K562 (cell line): Measurements from ENCODE around the gene CSNK1G1. TPM values are rescaled to one million over a fixed set of nuclear protein-coding genes. Genes with fewer than 3 reads are reported as not detected.

Experiments
- ATAC-seq: fragments of 200-7000 bp; cut with Tn5 transposase; 3 replicates; pipeline ENCODE4 v1.9.1; 2020; ENCODE audit warnings: moderate library complexity
- BruUV-seq: library from RNA; stranded (reverse); fragments of 400-500 nt; replicated peaks from 2 replicates; lab custom pipeline; 2021; lab: Mats Ljungman, UMichigan
- CTCF ChIA-PET: fragments of 300-600 bp; formaldehyde crosslinking; extraction: SDS; loops from one replicate; lab custom pipeline; 2021; ENCODE audit warnings: low intra/inter-chr PET ratio; lab: Yijun Ruan, JAX
- POLR2A ChIA-PET: fragments of 300-600, 350-650 bp; sonication (Branson Sonifier 250); formaldehyde crosslinking; extraction: SDS; loops from one replicate; lab custom pipeline; 2021; ENCODE audit warnings: antibody characterized with exemption, inconsistent platforms; lab: Yijun Ruan, JAX
- DNase-seq, 4 experiments: peaks; one replicate each; pipeline versions ENCODE4 v3.0.0 to v3.0.0-alpha.2; 2011 to 2018; ENCODE audit warnings: low spot score in 3 of 4, mixed read lengths in 3 of 4; ENCODE audit errors: extremely low read depth in 1 of 4
- FAIRE-seq: peaks from 2 replicates; lab custom pipeline; 2011; peaks lifted over from hg19 to GRCh38; lab: Jason Lieb, UNC
- H2AFZ ChIP-seq: 2 replicates; pipeline ENCODE4 v1.6.0; 2011; ENCODE audit warnings: low read depth, low read length, control low read depth, inconsistent platforms
- H3K27ac ChIP-seq: fragments of 200-600 bp; 3 replicates; pipeline ENCODE4 v1.8.0; 2011; ENCODE audit warnings: low read depth, mild to moderate bottlenecking, control low read depth, inconsistent platforms, low read length, moderate library complexity, mixed read lengths; ENCODE audit errors: extremely low read depth
- H3K27me3 ChIP-seq, 2 experiments: fragments of 300-600 bp in 1 of 2; 2 replicates in 1 of 2; 3 replicates in 1 of 2; pipeline versions ENCODE4 v1.6.0 to v1.8.0; 2011; ENCODE audit warnings: inconsistent platforms in 2 of 2, low read length in 2 of 2, mild to moderate bottlenecking in 1 of 2, mixed read lengths in 1 of 2, moderate library complexity in 1 of 2; ENCODE audit not compliant: control insufficient read depth in 2 of 2, insufficient read depth in 2 of 2
- H3K36me3 ChIP-seq: fragments of 300-600 bp; 3 replicates; pipeline ENCODE4 v1.8.0; 2011; ENCODE audit warnings: mild to moderate bottlenecking, low read length, inconsistent platforms; ENCODE audit not compliant: control insufficient read depth, insufficient read depth
- H3K4me1 ChIP-seq, 2 experiments: fragments of 200-600 bp in 1 of 2; replicated peaks in 1 of 2; 2 replicates in 1 of 2; 3 replicates in 1 of 2; pipeline versions ENCODE4 v1.5.1 to v1.8.0; 2011; ENCODE audit warnings: inconsistent platforms in 2 of 2, low read length in 2 of 2, mild to moderate bottlenecking in 1 of 2, mixed read lengths in 1 of 2, moderate library complexity in 1 of 2; ENCODE audit not compliant: control insufficient read depth in 2 of 2, insufficient read depth in 2 of 2
- H3K4me2 ChIP-seq: 2 replicates; pipeline ENCODE4 v1.6.1; 2011; ENCODE audit warnings: low read length, control low read depth, inconsistent platforms, mixed read lengths; ENCODE audit not compliant: insufficient read depth
- H3K4me3 ChIP-seq: fragments of 200-600 bp; sonication (generic), shearing (Covaris generic); 2 replicates; pipeline ENCODE4 v1.5.1; 2016; ENCODE audit warnings: control low read depth, inconsistent platforms
- H3K79me2 ChIP-seq: fragments of 200-600 bp; 3 replicates; pipeline ENCODE4 v1.8.0; 2011; ENCODE audit warnings: low read length, inconsistent platforms; ENCODE audit not compliant: control insufficient read depth, insufficient read depth
- H3K9ac ChIP-seq, 2 experiments: 2 replicates each; pipeline versions ENCODE4 v1.6.0 to v1.6.1; 2011; ENCODE audit warnings: low read depth in 2 of 2, low read length in 2 of 2, control low read depth in 1 of 2, inconsistent platforms in 1 of 2, mild to moderate bottlenecking in 1 of 2, mixed read lengths in 1 of 2; ENCODE audit not compliant: insufficient read depth in 1 of 2
- H3K9me1 ChIP-seq: one replicate; pipeline ENCODE4 v1.6.0; 2011; ENCODE audit warnings: inconsistent platforms, mild to moderate bottlenecking, low read length, moderate library complexity; ENCODE audit not compliant: control insufficient read depth, insufficient read depth
- H3K9me3 ChIP-seq: replicated peaks from 2 replicates; pipeline ENCODE4 v1.5.1; 2011; ENCODE audit warnings: low read depth, low read length, inconsistent platforms; ENCODE audit not compliant: control insufficient read depth, insufficient read depth
- H4K20me1 ChIP-seq: replicated peaks from 2 replicates; pipeline ENCODE4 v1.6.1; 2011; ENCODE audit warnings: low read length, inconsistent platforms, mixed read lengths; ENCODE audit not compliant: control insufficient read depth, insufficient read depth
- FOXO4 ChIP-seq: fragments of 450-650 bp; formaldehyde crosslinking; IDR thresholded peaks from 2 replicates; pipeline ENCODE4 v1.4.0; 2020; ENCODE audit warnings: mild to moderate bottlenecking, moderate library complexity
- FUS ChIP-seq: fragments of 200-400 bp; formaldehyde crosslinking; optimal IDR thresholded peaks from 2 replicates; pipeline ENCODE3; 2017; ENCODE audit warnings: low read depth, low read length
- GABPA ChIP-seq: fragments of 200-800 bp; sonication (Bioruptor generic); conservative IDR thresholded peaks from 2 replicates; pipeline ENCODE4 v1.6.1; 2016; ENCODE audit warnings: low read depth, missing genetic modification characterization, missing compliant biosample characterization
- REST ChIP-seq, 2 experiments: fragments of 450-650 bp; formaldehyde crosslinking in 1 of 2; IDR thresholded peaks; 2 replicates each; pipeline versions ENCODE4 v1.4.0 to v1.6.1; 2014 to 2020; ENCODE audit warnings: mild to moderate bottlenecking in 2 of 2, borderline replicate concordance in 1 of 2, low read depth in 1 of 2
- SAP30 ChIP-seq: fragments of 200-600 bp; sonication (generic); IDR thresholded peaks from 2 replicates; pipeline ENCODE4 v1.6.1; 2012; ENCODE audit warnings: borderline replicate concordance, low read depth, mild to moderate bottlenecking, moderate library complexity, low read length, control low read depth, inconsistent platforms; ENCODE audit not compliant: insufficient read depth, poor library complexity, severe bottlenecking
- SMARCA4 ChIP-seq: fragments of 450-650 bp; IDR thresholded peaks from 2 replicates; pipeline ENCODE4 v1.6.1; 2016
- SMARCE1 ChIP-seq: fragments of 450-650 bp; IDR thresholded peaks from 2 replicates; pipeline ENCODE4 v1.7.1; 2016; ENCODE audit warnings: mild to moderate bottlenecking
- ZFX ChIP-seq: sonication (generic); formaldehyde crosslinking; IDR thresholded peaks from 2 replicates; pipeline ENCODE4 v1.8.0; 2022; ENCODE audit warnings: mild to moderate bottlenecking, missing genetic modification reagents, moderate library complexity
- ZNF232 ChIP-seq: sonication (generic); formaldehyde crosslinking; IDR thresholded peaks from 2 replicates; pipeline ENCODE4 v1.8.0; 2022; ENCODE audit warnings: mild to moderate bottlenecking, missing genetic modification reagents
- ZNF431 ChIP-seq: sonication (generic); formaldehyde crosslinking; IDR thresholded peaks from 2 replicates; pipeline ENCODE4 v1.8.0; 2022; ENCODE audit warnings: mild to moderate bottlenecking, missing genetic modification reagents
- ZNF551 ChIP-seq: fragments of 250-450 bp; sonication (Bioruptor Pico); IDR thresholded peaks from 2 replicates; pipeline ENCODE4 v1.5.0; 2021; ENCODE audit warnings: mild to moderate bottlenecking, moderate library complexity
- ZSCAN32 ChIP-seq: fragments of 450-650 bp; formaldehyde crosslinking; IDR thresholded peaks from 2 replicates; pipeline ENCODE4 v1.4.0; 2020; ENCODE audit warnings: mild to moderate bottlenecking, moderate library complexity
- WGBS: fragments of 100-300 bp; shearing (Covaris generic); methylation state at CpG from one replicate; pipeline ENCODE4 v1.1.6; 2016; ENCODE audit warnings: low coverage, mixed read lengths; ENCODE audit not compliant: insufficient coverage; ENCODE audit errors: missing lambda C conversion rate; 5-methylcytosine and 5-hydroxymethylcytosine counted together
- in situ Hi-C: fragments of 300-500 bp; cut with MboI; formaldehyde crosslinking; loops from 4 replicates; pipeline ENCODE4 v1.15.0; 2018; ENCODE audit warnings: inconsistent platforms, mixed read lengths
- intact Hi-C: fragments of 100-400 bp; cut with micrococcal nuclease; formaldehyde crosslinking; loops from 2 replicates; pipeline ENCODE4 v1.14.2; 2022
- polyA plus RNA-seq, 8 experiments: library from polyadenylated mRNA; depleted of rRNA in 4 of 8; stranded (reverse) in 5 of 8; unstranded in 3 of 8; fragments of >200 nt; fragmentation: Nextera tagmentation in 2 of 8; fragmentation: Illumina TruSeq in 1 of 8; extraction: Ambion mirVana in 2 of 8; extraction: Trizol in 1 of 8; gene quantifications; 2 replicates each; pipeline versions ENCODE4 v1.2.1 to v1.2.3, GENCODE V29; 2011 to 2014; ENCODE audit warnings: inconsistent platforms in 1 of 8, missing spikeins in 1 of 8
- total RNA-seq, 7 experiments: library from RNA; depleted of rRNA in 6 of 7; stranded (reverse); fragments of >200 nt in 6 of 7; fragmentation: Illumina TruSeq in 2 of 7; extraction: Trizol in 2 of 7; gene quantifications; 2 replicates each; pipeline versions ENCODE4 v1.2.1 to v1.2.3, GENCODE V29; 2011 to 2021; ENCODE audit warnings: low replicate concordance in 1 of 7

The CSNK1G1 gene
- total and polyA plus RNA-seq, 9 of the 15 experiments (the other 6 are each of a cell fraction or from before 2014, with no cell fraction given), result 4.5 to 18.5 (median 9.5) TPM

GRCh38 chr15:64355348-64355943 is 527 bp downstream of the CSNK1G1 start:
- H3K79me2 ChIP-seq, result peaks cover 26% of the 10 kb centered on the region
- DNase-seq, result peak in 3 of 4 experiments; percentile 25 to 62 (median 49)
- H3K27me3 ChIP-seq, result no peaks in the 10 kb centered on the region
- TF ChIP-seq ZSCAN32 (CRISPR knock-in tag) (no peak), ZNF431 (CRISPR knock-in tag) (0 out of 2 replicates have a peak, but pooled peaks have one; percentile 9), SMARCE1 (0 out of 2 replicates have a peak, but pooled peaks have one; percentile 33), SMARCA4 (peak; percentile 27; the same call in 1 of the 2 replicates), ZFX (CRISPR knock-in tag) (peak; percentile 25; the same call in 1 of the 2 replicates), GABPA (tag) (0 out of 2 replicates have a peak, but pooled peaks have one; percentile 32), FOXO4 (no peak), ZNF232 (no peak), ZNF551 (CRISPR knock-in tag) (no peak), SAP30 (peak; percentile 31), REST (IDR thresholded peaks at IDR 0.05; ENCODE audit: borderline replicate concordance) (peak; percentile 82), REST (CRISPR knock-in tag; IDR thresholded peaks at IDR 0.05; ENCODE audit: low read depth) (no peak), FUS (no peak)

More at GRCh38 chr15:64355348-64355943, 527 bp downstream of the CSNK1G1 start:
- in situ Hi-C loops, result loop anchor here (10.0 kb wide), 1 partner anchor 151 kb away; no protein-coding TSS in a partner anchor
- ChIA-PET POLR2A (interaction anchor here (0.5 to 2.2 kb wide), 6 partner anchors 8 to 904 kb away, joined by 3 to 9 read pairs (median 4); partner anchors contain the start of gene PPIB), CTCF (interaction anchor here (0.6 to 2.0 kb wide), 4 partner anchors 138 to 298 kb away, joined by 3 to 22 read pairs (median 4); no protein-coding TSS in a partner anchor)
- H3K27ac ChIP-seq, result peak overlapping the region; percentile 77
- TSS peak; percentile 68 for BruUV-seq
- 2% methylated on average over 19 of the region's 30 CpGs for WGBS
- peak overlapping the region; percentile 80 to 95 for H3K9ac ChIP-seq
- no peaks in the 10 kb centered on the region for H3K9me1 ChIP-seq
- H3K9me3 ChIP-seq, result no peaks in the 10 kb centered on the region
- peak overlapping the region; percentile 88 for H3K4me2 ChIP-seq
- H4K20me1 ChIP-seq, result no peaks in the 10 kb centered on the region
- peaks cover 7 to 13% of the 10 kb centered on the region in 2 experiments; a peak in 4 of 5 replicates for H3K4me1 ChIP-seq
- FAIRE-seq (no peak), ATAC-seq (peak; percentile 57)
- peaks cover 12% of the 10 kb centered on the region; the same call in 2 of the 3 replicates for H3K36me3 ChIP-seq
- peak overlapping the region; percentile 82 for H3K4me3 ChIP-seq
- intact Hi-C loops, result no loop called here
- H2AFZ ChIP-seq, result peak overlapping the region; percentile 77
